ENCODE data around the gene ATXN7L2.

Gene ATXN7L2

GRCh38 chr1:109476825-109477224 is 6.9 kb upstream of the ATXN7L2 start:
- no peak for DNase-seq (ENCODE audit: low read depth in 2 of 3, low spot score in 2 of 3)

GRCh38 chr1:109477821-109478220 is 5.9 kb upstream of the ATXN7L2 start:
- no peak for DNase-seq (ENCODE audit: low read depth in 2 of 3, low spot score in 2 of 3)

- no peak for DNase-seq (ENCODE audit: low read depth in 2 of 3, low spot score in 2 of 3)
Observed at GRCh38 chr1:109478806-109479205, 4.9 kb upstream of the ATXN7L2 start.

GRCh38 chr1:109479311-109479710 is 4.4 kb upstream of the ATXN7L2 start:
- DNase-seq (ENCODE audit: low read depth in 2 of 3, low spot score in 2 of 3) = no peak

GRCh38 chr1:109479901-109480300 is 3.8 kb upstream of the ATXN7L2 start:
- DNase-seq (ENCODE audit: low read depth in 2 of 3, low spot score in 2 of 3) = no peak

GRCh38 chr1:109481646-109482045 is 2.1 kb upstream of the ATXN7L2 start:
- no peak for DNase-seq (ENCODE audit: low read depth in 2 of 3, low spot score in 2 of 3)

- DNase-seq (ENCODE audit: low read depth in 2 of 3, low spot score in 2 of 3) = no peak
Observed at GRCh38 chr1:109482242-109482641, 1.5 kb upstream of the ATXN7L2 start.

DNA sequence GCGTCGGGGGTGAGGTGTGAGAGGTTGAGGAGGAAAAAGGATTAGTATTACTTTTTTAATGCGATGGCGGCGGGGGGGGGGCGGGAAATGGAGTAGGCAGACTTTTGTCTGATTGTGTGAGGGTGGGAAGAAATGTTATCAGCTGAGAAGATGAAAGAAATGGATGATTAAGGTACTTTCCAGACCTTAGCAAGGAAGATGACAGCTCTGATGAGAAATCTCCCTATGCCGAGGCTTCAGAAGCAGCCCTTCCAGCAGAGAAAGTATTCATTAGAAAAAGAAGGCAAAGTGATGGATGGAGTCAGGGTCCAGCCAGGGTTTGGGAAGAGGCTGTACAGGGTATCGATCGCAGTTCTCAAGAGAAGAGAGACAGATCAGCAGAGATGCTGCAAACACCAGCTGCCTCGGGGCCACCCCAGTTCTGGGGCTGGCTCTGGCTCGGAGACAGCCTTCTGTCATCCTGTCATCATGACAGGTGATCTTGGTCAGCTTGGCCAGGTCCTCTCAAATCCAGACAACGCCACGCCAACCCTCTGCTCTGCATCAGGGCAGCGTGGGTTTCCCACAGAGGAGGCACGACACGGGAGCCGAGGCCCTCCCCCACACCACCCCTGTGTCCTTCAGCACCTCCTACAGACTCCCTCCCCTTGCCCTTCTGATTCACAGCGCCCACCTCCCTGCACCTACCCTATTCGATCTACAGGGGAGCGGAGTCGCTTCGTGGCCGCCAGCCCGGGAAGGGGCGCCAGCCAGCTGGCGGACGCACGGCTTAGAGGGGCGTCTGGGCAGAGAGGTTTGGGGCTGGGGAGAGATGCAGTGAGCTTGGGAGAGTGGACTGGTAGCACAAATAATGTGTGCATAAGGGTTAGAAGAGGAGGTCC is 674 bp upstream of the ATXN7L2 start:
- no peak for DNase-seq (ENCODE audit: low read depth in 2 of 3, low spot score in 2 of 3)

DNA sequence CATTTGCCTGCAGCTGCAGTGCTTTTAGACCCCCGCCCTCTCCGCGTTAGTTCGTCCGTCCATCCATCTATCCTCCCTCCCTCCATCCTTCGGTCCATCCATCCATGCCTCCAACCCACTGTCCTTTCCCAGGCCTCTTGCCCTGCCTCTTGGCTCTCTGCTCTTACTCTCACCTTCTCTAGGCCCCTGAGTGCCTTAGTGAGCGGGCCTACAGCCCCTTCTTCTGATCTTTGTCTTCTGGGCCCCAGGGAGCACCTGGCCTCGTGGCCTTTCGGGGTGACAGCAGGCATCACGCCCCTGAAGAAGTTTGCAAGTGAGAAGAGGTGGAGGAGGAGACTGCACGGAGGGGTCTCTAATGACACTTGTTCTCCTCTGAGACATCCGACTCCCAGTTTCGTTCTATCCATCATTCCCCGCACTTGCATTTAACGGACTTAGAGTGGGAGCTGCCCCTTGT is 842 bp downstream of the ATXN7L2 start:
- DNase-seq (ENCODE audit: low read depth in 2 of 3, low spot score in 2 of 3) = no peak

- DNase-seq (ENCODE audit: low read depth in 2 of 3, low spot score in 2 of 3) = no peak
Observed at GRCh38 chr1:109485001-109485400, 1.3 kb downstream of the ATXN7L2 start.

DNA sequence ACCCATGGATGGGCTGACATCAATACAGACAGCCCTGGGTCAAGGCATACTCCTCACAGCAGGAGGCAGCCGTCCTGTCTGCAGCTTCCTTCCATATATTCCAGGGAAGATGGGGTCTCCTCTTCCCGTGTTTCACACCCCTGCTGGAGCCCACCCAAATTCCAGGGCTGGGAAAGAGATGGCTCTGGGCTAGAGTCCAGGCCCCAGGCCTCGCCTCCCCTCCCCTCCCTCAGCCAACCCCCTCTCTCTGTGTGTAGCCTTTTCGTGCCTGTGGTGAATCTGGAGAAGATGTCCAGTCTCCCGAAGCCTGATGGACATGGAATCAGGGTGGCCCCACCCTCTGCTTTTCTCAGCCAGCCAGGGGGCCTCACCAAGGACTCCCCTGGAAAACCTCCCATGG is 3.6 kb downstream of the ATXN7L2 start:
- DNase-seq (ENCODE audit: low read depth in 2 of 3, low spot score in 2 of 3) = no peak

DNA sequence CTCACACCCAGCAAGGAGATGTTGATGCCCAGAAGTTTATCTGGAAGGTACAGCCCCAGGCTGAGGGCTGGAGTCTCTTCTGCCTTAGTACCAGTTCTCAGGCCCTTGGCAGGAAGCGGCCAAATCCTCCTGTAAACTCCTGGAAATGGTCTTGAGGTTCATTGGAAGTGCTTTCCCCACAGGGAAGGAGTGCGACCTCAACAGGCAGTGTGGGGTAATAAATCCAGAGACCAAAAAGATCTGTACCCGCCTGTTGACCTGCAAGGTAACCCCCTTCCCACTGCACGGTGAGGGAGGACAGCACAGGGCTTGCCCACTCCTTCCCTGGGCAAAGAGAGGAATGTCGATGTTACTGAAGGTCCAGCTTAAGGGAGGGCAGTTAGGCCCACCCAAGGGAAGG is 4.5 kb downstream of the ATXN7L2 start:
- no peak for DNase-seq (ENCODE audit: low read depth in 2 of 3, low spot score in 2 of 3)

- no peak for DNase-seq (ENCODE audit: low read depth in 2 of 3, low spot score in 2 of 3)
Observed at GRCh38 chr1:109488696-109489095, 5.0 kb downstream of the ATXN7L2 start.

GRCh38 chr1:109490029-109490933 is 6.6 kb downstream of the ATXN7L2 start:
- no peak for DNase-seq (ENCODE audit: low read depth in 2 of 3, low spot score in 2 of 3)

DNA sequence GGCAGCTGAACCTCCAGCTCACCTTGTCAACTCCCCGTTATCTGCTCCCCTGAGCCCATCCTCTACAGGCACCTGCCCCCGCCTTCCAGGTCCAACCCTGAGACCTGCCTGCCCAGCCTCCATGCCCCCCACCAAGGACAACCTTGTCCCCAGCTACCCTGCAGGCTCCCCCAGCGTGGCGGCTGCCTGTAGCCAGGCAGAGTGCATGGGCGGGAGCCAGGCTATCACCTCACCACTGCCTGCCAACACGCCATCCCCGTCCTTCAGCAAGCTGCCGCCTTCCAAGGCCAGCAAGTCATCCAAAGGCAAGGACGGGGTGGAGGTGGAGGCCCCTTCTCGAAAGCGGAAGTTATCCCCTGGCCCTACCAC is 7.2 kb downstream of the ATXN7L2 start:
- DNase-seq (ENCODE audit: low read depth in 2 of 3, low spot score in 2 of 3) = no peak

DNA sequence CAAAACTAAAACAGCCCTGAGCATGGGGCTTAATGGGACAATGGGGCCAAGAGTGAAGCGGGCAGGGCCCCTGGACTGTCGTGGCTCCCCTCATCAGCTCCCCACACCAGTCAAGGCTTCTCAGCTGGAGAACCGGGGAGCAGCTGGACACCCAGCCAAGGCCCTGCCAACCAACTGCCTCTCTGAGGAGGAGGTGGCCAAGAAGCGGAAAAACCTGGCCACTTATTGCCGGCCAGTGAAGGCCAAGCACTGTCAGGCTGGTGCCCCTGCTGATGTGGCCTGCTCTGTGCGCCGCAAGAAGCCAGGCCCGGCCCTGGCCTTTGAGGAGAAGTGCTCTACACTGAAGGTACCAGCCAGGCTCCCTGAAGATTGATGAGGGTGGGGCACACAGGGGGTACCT is 7.7 kb downstream of the ATXN7L2 start:
- no peak for DNase-seq (ENCODE audit: low read depth in 2 of 3, low spot score in 2 of 3)

- no peak for DNase-seq (ENCODE audit: low read depth in 2 of 3, low spot score in 2 of 3)
Observed at GRCh38 chr1:109492779-109493178, 9.1 kb downstream of the ATXN7L2 start.

GRCh38 chr1:109493227-109493626 is 9.5 kb downstream of the ATXN7L2 start:
- no peak for DNase-seq (ENCODE audit: low read depth in 2 of 3, low spot score in 2 of 3)

DNA sequence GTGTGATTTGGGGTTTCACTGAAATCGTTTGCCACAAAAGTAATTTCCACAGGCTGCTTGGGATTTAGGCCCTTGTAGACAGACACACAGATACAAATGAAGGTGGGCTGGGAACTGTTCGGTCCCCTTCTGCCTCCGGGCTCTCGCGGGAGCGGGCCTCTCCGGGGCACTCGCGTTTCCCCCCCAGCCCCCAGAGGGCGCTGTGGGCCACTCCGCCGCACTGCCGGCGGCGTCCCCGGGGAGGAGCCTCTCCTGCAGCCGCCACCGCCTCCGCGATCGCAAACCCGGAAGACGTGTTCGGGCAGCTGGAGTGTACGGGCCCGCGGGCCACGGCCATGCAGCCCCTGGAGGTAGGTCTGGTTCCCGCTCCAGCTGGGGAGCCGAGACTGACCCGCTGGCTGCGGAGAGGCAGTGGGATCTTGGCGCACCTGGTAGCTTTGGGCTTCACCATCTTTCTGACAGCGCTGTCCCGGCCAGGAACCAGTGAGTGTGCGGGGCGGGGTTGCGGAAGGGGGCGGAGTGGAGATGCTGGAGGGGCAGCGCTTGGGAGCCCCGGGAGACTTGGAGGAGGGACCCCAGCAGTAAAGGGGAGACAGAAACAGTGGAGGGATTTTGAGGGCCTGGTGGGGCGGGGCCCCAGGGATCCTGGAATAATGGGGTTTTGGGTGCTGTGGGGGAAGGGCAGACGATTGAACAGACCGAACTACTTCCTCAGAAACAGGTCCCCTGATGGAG is 10.3 kb downstream of the ATXN7L2 start, which contains the start of gene CYB561D1:
TSS of gene CYB561D1 (plus strand) at position 290 of the 735 bp plus-strand sequence. CDS start at position 336, 46 bp downstream.
- peak; percentile 80 to 89 (median 81) for DNase-seq (ENCODE audit: low read depth in 2 of 3, low spot score in 2 of 3)

DNA sequence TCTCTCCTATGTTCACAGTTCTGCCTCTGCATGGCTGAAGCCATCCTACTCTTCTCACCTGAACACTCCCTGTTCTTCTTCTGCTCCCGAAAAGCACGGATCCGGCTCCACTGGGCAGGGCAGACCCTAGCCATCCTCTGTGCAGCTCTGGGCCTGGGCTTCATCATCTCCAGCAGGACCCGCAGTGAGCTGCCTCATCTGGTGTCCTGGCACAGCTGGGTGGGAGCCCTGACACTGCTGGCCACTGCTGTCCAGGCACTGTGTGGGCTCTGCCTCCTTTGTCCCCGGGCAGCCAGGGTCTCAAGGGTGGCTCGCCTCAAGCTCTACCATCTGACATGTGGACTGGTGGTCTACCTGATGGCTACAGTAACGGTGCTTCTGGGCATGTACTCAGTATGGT is 12.0 kb downstream of the ATXN7L2 start:
- no peak for DNase-seq (ENCODE audit: low read depth in 2 of 3, low spot score in 2 of 3)

GRCh38 chr1:109497449-109498160 is 13.9 kb downstream of the ATXN7L2 start:
- DNase-seq (ENCODE audit: low read depth in 2 of 3, low spot score in 2 of 3) = no peak
